ENCODE measurements around the gene CTNND2. TPM values are rescaled to one million over a fixed set of nuclear protein-coding genes. Genes with fewer than 3 reads are reported as not detected.

CTNND2 gene
- total RNA-seq, 1 experiment from 2014 or later: not detected

- DNase-seq (ENCODE audit: low spot score): no peak
Observed at GRCh38 chr5:10933121-10933520, 971.1 kb downstream of the CTNND2 start.

- no peak for DNase-seq (ENCODE audit: low spot score)
Observed at GRCh38 chr5:10932426-10932825, 971.8 kb downstream of the CTNND2 start.

- no peak for DNase-seq (ENCODE audit: low spot score)
Observed at GRCh38 chr5:10927608-10928007, 976.6 kb downstream of the CTNND2 start.

GRCh38 chr5:10923310-10923709, 980.9 kb downstream of the CTNND2 start:
- no peak for DNase-seq (ENCODE audit: low spot score)
